WTC11 (cell line): ENCODE measurements around the gene DLG5.

Experiments used
- CTCF ChIP-seq: fragments of 200-600 bp; IDR thresholded peaks from 2 replicates; pipeline ENCODE4 v1.8.0; 2022; ENCODE audit warnings: antibody characterized with exemption
- ETV6 ChIP-seq: sonication (generic); formaldehyde crosslinking; IDR thresholded peaks from 2 replicates; pipeline ENCODE4 v1.8.1; 2022; ENCODE audit warnings: mild to moderate bottlenecking, missing genetic modification reagents
- FOXK1 ChIP-seq: sonication (generic); formaldehyde crosslinking; IDR thresholded peaks from 2 replicates; pipeline ENCODE4 v1.8.0; 2022; ENCODE audit warnings: mild to moderate bottlenecking, moderate library complexity, missing genetic modification reagents
- JUN ChIP-seq: sonication (generic); formaldehyde crosslinking; IDR thresholded peaks from 2 replicates; pipeline ENCODE4 v1.8.0; 2023; ENCODE audit warnings: mild to moderate bottlenecking, missing genetic modification reagents
- NFATC4 ChIP-seq: fragments of 250-450 bp; sonication (Bioruptor Pico); IDR thresholded peaks from 2 replicates; pipeline ENCODE4 v1.9.0; 2021; ENCODE audit warnings: mild to moderate bottlenecking
- NR1H2 ChIP-seq: sonication (generic); formaldehyde crosslinking; IDR thresholded peaks from 2 replicates; pipeline ENCODE4 v1.9.0; 2021; ENCODE audit warnings: mild to moderate bottlenecking, moderate library complexity, missing genetic modification reagents
- RORB ChIP-seq: fragments of 250-450 bp; sonication (Bioruptor Pico); IDR thresholded peaks from 2 replicates; pipeline ENCODE4 v1.9.0; 2021; ENCODE audit warnings: mild to moderate bottlenecking
- ZBTB21 ChIP-seq: sonication (generic); formaldehyde crosslinking; IDR thresholded peaks from 2 replicates; pipeline ENCODE4 v1.8.1; 2023; ENCODE audit warnings: mild to moderate bottlenecking, missing genetic modification reagents, borderline replicate concordance
- ZNF121 ChIP-seq: sonication (generic); formaldehyde crosslinking; IDR thresholded peaks from 2 replicates; pipeline ENCODE4 v1.8.0; 2023; ENCODE audit warnings: missing genetic modification reagents
- ZNF138 ChIP-seq: sonication (generic); formaldehyde crosslinking; conservative IDR thresholded peaks from 2 replicates; pipeline ENCODE4 v1.8.1; 2022; ENCODE audit warnings: mild to moderate bottlenecking, moderate library complexity, missing genetic modification reagents
- ZNF671 ChIP-seq: fragments of 250-450 bp; sonication (Bioruptor Pico); IDR thresholded peaks from 2 replicates; pipeline ENCODE4 v1.8.0; 2021; ENCODE audit warnings: mild to moderate bottlenecking
- TF ChIP-seq, protein P1 (sequence below): fragments of 250-450 bp; sonication (Bioruptor Pico); IDR thresholded peaks from 2 replicates; pipeline ENCODE4 v1.9.0; 2021; ENCODE audit warnings: moderate library complexity, mild to moderate bottlenecking, inconsistent platforms, borderline replicate concordance
- TF ChIP-seq, protein P2 (sequence below): sonication (generic); formaldehyde crosslinking; conservative IDR thresholded peaks from 2 replicates; pipeline ENCODE4 v1.8.1; 2022; ENCODE audit warnings: mild to moderate bottlenecking, missing genetic modification reagents
- TF ChIP-seq, protein P3 (sequence below): sonication (generic); formaldehyde crosslinking; IDR thresholded peaks from 2 replicates; pipeline ENCODE4 v1.8.0; 2022; ENCODE audit warnings: mild to moderate bottlenecking, missing genetic modification reagents

DNA sequence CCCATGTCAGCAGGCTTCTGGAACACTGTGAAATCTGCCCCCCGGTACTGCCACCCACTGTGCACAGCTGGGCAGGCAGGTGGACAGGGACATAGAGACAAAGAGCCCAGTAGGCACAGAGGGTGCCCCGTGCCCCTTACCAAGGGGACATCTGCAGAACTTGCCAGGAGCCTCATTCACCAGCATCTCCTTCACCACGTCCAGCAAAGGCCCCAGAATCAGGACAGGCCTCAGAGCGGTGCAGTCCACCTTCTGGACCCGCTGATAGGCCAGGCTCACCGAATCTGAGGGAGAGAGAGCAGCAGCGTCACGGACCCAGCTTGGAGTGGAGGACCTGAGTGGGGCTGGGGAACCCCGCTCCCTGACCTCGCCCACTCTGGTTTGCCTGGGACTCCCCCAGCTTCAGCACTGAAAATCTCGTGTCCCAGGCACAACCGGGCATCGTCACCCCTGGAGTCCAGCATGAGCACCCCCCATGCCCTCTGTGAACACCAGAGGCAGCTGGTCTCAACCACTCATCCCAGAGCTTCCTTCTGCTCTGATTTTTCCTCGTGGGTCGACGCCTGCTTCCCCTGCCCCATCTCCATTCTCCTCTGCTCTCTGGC, 130.1 kb downstream of the DLG5 start:
- TF ChIP-seq CTCF (no peak), FOXK1 (CRISPR knock-in tag) (no peak), RORB (no peak), NR1H2 (CRISPR knock-in tag) (no peak), ZNF138 (CRISPR knock-in tag) (no peak), JUN (no peak), ETV6 (CRISPR knock-in tag) (no peak), ZNF671 (CRISPR knock-in tag) (no peak), ZBTB21 (CRISPR knock-in tag) (no peak), NFATC4 (no peak), ZNF121 (CRISPR knock-in tag) (no peak)
- TF ChIP-seq, protein P1, sequence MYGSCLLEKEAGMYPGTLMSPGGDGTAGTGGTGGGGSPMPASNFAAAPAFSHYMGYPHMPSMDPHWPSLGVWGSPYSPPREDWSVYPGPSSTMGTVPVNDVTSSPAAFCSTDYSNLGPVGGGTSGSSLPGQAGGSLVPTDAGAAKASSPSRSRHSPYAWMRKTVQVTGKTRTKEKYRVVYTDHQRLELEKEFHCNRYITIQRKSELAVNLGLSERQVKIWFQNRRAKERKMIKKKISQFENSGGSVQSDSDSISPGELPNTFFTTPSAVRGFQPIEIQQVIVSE (CRISPR knock-in tag): no peak
- TF ChIP-seq, protein P2, sequence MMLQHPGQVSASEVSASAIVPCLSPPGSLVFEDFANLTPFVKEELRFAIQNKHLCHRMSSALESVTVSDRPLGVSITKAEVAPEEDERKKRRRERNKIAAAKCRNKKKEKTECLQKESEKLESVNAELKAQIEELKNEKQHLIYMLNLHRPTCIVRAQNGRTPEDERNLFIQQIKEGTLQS (CRISPR knock-in tag): no peak
- TF ChIP-seq, protein P3, sequence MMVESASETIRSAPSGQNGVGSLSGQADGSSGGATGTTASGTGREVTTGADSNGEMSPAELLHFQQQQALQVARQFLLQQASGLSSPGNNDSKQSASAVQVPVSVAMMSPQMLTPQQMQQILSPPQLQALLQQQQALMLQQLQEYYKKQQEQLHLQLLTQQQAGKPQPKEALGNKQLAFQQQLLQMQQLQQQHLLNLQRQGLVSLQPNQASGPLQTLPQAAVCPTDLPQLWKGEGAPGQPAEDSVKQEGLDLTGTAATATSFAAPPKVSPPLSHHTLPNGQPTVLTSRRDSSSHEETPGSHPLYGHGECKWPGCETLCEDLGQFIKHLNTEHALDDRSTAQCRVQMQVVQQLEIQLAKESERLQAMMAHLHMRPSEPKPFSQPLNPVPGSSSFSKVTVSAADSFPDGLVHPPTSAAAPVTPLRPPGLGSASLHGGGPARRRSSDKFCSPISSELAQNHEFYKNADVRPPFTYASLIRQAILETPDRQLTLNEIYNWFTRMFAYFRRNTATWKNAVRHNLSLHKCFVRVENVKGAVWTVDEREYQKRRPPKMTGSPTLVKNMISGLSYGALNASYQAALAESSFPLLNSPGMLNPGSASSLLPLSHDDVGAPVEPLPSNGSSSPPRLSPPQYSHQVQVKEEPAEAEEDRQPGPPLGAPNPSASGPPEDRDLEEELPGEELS (CRISPR knock-in tag): no peak
